ENCODE measurements around the gene YARS1. TPM values are rescaled to one million over a fixed set of nuclear protein-coding genes. Genes with fewer than 3 reads are reported as not detected.

Gene YARS1
- total and polyA plus RNA-seq, 2 of the 13 experiments (the other 11 are each of a cell fraction or from before 2014, with no cell fraction given), result 50.1 to 113 TPM

DNA sequence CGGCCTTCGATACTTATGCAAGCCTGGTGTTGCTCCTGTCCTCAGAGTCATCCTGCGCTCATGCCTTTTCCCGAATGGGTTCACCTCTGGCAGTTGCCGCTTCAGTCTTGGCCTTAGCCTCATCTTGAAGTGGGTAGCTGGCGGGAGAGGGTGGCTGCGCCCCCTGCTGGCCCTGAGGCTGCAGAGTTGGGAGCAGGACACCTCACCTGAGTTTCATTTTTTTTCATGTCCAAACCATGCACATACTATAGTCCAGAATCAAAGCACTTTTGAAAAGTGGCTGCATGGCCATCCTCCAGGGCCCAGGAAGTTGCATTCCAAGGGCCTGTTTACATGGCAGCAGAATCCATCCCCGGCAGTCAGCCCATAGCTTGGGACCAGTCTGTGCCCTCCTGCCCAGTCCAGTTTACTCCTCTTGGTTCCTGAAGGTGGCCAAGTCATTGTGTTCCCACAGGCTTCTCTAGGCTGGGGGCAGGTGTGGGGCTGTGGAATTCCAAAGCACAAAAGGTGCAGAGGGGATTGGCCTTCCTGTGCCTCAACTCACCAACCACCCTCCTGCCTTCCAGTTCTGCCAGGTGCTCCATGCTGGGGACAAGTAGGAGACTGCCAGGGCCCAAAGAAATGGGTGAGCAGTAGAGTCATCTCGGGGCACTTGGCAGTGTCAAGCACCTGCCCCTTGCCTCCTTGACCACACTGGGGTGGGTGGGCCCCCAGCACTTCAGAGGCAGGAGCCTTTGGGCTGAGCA is 44.0 kb downstream of the YARS1 start:
- H3K79me2 ChIP-seq (ENCODE audit: insufficient read depth, low read length), result no peaks in the 10 kb centered on the region
- CTCF ChIA-PET (ENCODE audit: low intra/inter-chr PET ratio, low total read pairs), result interaction anchor here (1.8 to 4.4 kb wide), 2 partner anchors 32 to 61 kb away, joined by 13 to 88 read pairs; a partner anchor contains a TSS
- peak; percentile 79 for ATAC-seq
- intact Hi-C loops (cut with micrococcal nuclease; ENCODE audit: unreplicated experiment), result loop anchor here (1.0 to 2.0 kb wide), 2 partner anchors 30 to 61 kb away; no protein-coding TSS in a partner anchor
- in situ Hi-C loops (cut with HindIII; ENCODE audit: extremely low pct_ligation_motif_present, low pct_unique_long_range_greater_than_20kb), result no loop called here
- 36% methylated on average over 8 of the region's 9 CpGs for WGBS (ENCODE audit: low lambda C conversion rate)
- H4K20me1 ChIP-seq (ENCODE audit: insufficient read depth, low read length), result no peaks in the 10 kb centered on the region
- POLR2A ChIA-PET, result interaction anchor here (0.6 to 4.9 kb wide), 9 partner anchors 9 to 253 kb away, joined by 3 to 51 read pairs (median 5); partner anchors contain the start of gene RBBP4
- no peak overlapping the region for H2AFZ ChIP-seq (ENCODE audit: low read length)
- no peak overlapping the region for H3K4me3 ChIP-seq (replicated peaks in 1 of 3; ENCODE audit: insufficient read depth in 1 of 3, low read depth in 2 of 3, low read length in 3 of 3)
- BruUV-seq (replicated peaks), result TSS peak; percentile 50
- H3K4me1 ChIP-seq (ENCODE audit: insufficient read depth, low read length), result no peaks in the 10 kb centered on the region
- peak; percentile 53 for DNase-seq (ENCODE audit: low spot score)
- peaks cover 13 to 36% of the 10 kb centered on the region in 2 experiments for H3K36me3 ChIP-seq (replicated peaks in 1 of 2; ENCODE audit: control insufficient read depth in 1 of 2, insufficient read depth in 2 of 2, low read length in 2 of 2)
- no peak overlapping the region for H3K4me2 ChIP-seq (ENCODE audit: low read depth, low read length)
- no peaks in the 10 kb centered on the region for H3K27me3 ChIP-seq (ENCODE audit: control insufficient read depth in 1 of 2, insufficient read depth in 2 of 2, low read length in 2 of 2)
- H3K9ac ChIP-seq (ENCODE audit: insufficient read depth, low read depth, low read length), result no peak overlapping the region
- H3K9me3 ChIP-seq (ENCODE audit: low read length), result no peaks in the 10 kb centered on the region
- FAIRE-seq, result peak; percentile 80
- no peak overlapping the region for H3K27ac ChIP-seq (ENCODE audit: extremely low read length, insufficient read depth, low read length)
- TF ChIP-seq NONO (IDR thresholded peaks at IDR 0.05) (no peak), NONO (CRISPR knock-in tag; conservative IDR thresholded peaks at IDR 0.05) (peak; percentile 59; the same call in 1 of the 2 replicates), ZNF788 (CRISPR knock-in tag; IDR thresholded peaks at IDR 0.05; ENCODE audit: borderline replicate concordance) (peak; percentile 61; the same call in 1 of the 2 replicates), RAD21 (CRISPR knock-in tag; IDR thresholded peaks at IDR 0.05) (peak; percentile 93), ZNF235 (CRISPR knock-in tag; IDR thresholded peaks at IDR 0.05; ENCODE audit: borderline replicate concordance) (peak; percentile 35; the same call in 1 of the 2 replicates), ATM (IDR thresholded peaks at IDR 0.05; ENCODE audit: borderline replicate concordance) (no peak), HHEX (CRISPR knock-in tag; IDR thresholded peaks at IDR 0.05) (no peak), ZNF205 (CRISPR knock-in tag; IDR thresholded peaks at IDR 0.05) (no peak), ZBTB38 (CRISPR knock-in tag; IDR thresholded peaks at IDR 0.05) (peak; percentile 44; the same call in 1 of the 2 replicates), ZNF331 (CRISPR knock-in tag; IDR thresholded peaks at IDR 0.05) (peak; percentile 48; the same call in 1 of the 2 replicates), XRCC5 (optimal IDR thresholded peaks at IDR 0.05; ENCODE audit: low read length) (peak; percentile 17), POLR2G (IDR thresholded peaks at IDR 0.05; ENCODE audit: low read depth, low read length) (peak; percentile 58), ZNF772 (CRISPR knock-in tag; IDR thresholded peaks at IDR 0.05) (no peak), ONECUT2 (CRISPR knock-in tag; IDR thresholded peaks at IDR 0.05) (no peak), PHF5A (CRISPR knock-in tag; IDR thresholded peaks at IDR 0.05; ENCODE audit: low read depth, unreplicated experiment) (peak; percentile 65), RXRB (CRISPR knock-in tag; IDR thresholded peaks at IDR 0.05; ENCODE audit: borderline replicate concordance) (peak; percentile 14; the same call in 1 of the 2 replicates)
- TF ChIP-seq, protein P1, sequence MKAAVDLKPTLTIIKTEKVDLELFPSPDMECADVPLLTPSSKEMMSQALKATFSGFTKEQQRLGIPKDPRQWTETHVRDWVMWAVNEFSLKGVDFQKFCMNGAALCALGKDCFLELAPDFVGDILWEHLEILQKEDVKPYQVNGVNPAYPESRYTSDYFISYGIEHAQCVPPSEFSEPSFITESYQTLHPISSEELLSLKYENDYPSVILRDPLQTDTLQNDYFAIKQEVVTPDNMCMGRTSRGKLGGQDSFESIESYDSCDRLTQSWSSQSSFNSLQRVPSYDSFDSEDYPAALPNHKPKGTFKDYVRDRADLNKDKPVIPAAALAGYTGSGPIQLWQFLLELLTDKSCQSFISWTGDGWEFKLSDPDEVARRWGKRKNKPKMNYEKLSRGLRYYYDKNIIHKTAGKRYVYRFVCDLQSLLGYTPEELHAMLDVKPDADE (CRISPR knock-in tag; IDR thresholded peaks at IDR 0.05), result no peak
- TF ChIP-seq, protein P2, sequence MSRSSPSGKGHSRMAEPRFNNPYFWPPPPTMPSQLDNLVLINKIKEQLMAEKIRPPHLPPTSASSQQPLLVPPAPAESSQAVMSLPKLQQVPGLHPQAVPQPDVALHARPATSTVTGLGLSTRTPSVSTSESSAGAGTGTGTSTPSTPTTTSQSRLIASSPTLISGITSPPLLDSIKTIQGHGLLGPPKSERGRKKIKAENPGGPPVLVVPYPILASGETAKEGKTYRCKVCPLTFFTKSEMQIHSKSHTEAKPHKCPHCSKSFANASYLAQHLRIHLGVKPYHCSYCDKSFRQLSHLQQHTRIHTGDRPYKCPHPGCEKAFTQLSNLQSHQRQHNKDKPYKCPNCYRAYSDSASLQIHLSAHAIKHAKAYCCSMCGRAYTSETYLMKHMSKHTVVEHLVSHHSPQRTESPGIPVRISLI (CRISPR knock-in tag; IDR thresholded peaks at IDR 0.05; ENCODE audit: borderline replicate concordance), result peak; percentile 76; the same call in 1 of the 2 replicates
- TF ChIP-seq, protein P3, sequence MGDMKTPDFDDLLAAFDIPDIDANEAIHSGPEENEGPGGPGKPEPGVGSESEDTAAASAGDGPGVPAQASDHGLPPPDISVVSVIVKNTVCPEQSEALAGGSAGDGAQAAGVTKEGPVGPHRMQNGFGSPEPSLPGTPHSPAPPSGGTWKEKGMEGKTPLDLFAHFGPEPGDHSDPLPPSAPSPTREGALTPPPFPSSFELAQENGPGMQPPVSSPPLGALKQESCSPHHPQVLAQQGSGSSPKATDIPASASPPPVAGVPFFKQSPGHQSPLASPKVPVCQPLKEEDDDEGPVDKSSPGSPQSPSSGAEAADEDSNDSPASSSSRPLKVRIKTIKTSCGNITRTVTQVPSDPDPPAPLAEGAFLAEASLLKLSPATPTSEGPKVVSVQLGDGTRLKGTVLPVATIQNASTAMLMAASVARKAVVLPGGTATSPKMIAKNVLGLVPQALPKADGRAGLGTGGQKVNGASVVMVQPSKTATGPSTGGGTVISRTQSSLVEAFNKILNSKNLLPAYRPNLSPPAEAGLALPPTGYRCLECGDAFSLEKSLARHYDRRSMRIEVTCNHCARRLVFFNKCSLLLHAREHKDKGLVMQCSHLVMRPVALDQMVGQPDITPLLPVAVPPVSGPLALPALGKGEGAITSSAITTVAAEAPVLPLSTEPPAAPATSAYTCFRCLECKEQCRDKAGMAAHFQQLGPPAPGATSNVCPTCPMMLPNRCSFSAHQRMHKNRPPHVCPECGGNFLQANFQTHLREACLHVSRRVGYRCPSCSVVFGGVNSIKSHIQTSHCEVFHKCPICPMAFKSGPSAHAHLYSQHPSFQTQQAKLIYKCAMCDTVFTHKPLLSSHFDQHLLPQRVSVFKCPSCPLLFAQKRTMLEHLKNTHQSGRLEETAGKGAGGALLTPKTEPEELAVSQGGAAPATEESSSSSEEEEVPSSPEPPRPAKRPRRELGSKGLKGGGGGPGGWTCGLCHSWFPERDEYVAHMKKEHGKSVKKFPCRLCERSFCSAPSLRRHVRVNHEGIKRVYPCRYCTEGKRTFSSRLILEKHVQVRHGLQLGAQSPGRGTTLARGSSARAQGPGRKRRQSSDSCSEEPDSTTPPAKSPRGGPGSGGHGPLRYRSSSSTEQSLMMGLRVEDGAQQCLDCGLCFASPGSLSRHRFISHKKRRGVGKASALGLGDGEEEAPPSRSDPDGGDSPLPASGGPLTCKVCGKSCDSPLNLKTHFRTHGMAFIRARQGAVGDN (CRISPR knock-in tag; IDR thresholded peaks at IDR 0.05), result peak; percentile 62

Data from HepG2 (cell line).